MCF 10A (cell line): ENCODE results near the gene BMPR1A. TPM values are rescaled to one million over a fixed set of nuclear protein-coding genes. Genes with fewer than 3 reads are reported as not detected.

Source experiments
- BruUV-seq: library from RNA; stranded (reverse); fragments of 400-500 nt; replicated peaks from 2 replicates; lab custom pipeline; 2021; lab: Mats Ljungman, UMichigan
- CTCF ChIA-PET: fragments of 300-600 bp; sonication (Branson Sonifier 250); formaldehyde crosslinking; extraction: SDS; loops from one replicate; lab custom pipeline; 2021; ENCODE audit warnings: antibody characterized with exemption, inconsistent platforms; lab: Yijun Ruan, JAX
- POLR2A ChIA-PET: fragments of 300-600, 350-650 bp; sonication (Branson Sonifier 250); formaldehyde crosslinking; extraction: SDS; loops from one replicate; lab custom pipeline; 2020; ENCODE audit warnings: antibody characterized with exemption, inconsistent platforms; lab: Yijun Ruan, JAX
- DNase-seq: peaks from one replicate; pipeline ENCODE4 v3.0.0-alpha.2; 2018; ENCODE audit not compliant: unreplicated experiment
- H3K27ac Mint-ChIP-seq: one replicate; pipeline ENCODE4 v1.8.0; 2022; ENCODE audit warnings: mild to moderate bottlenecking, low read depth, mixed read lengths; ENCODE audit not compliant: unreplicated experiment
- H3K27me3 Mint-ChIP-seq: one replicate; pipeline ENCODE4 v1.8.0; 2022; ENCODE audit warnings: mixed read lengths; ENCODE audit not compliant: insufficient read depth, unreplicated experiment
- H3K36me3 Mint-ChIP-seq: one replicate; pipeline ENCODE4 v1.8.0; 2022; ENCODE audit warnings: mild to moderate bottlenecking, moderate library complexity, mixed read lengths; ENCODE audit not compliant: insufficient read depth, unreplicated experiment
- H3K4me1 Mint-ChIP-seq: one replicate; pipeline ENCODE4 v1.8.0; 2022; ENCODE audit warnings: mixed read lengths; ENCODE audit not compliant: insufficient read depth, unreplicated experiment
- H3K4me3 Mint-ChIP-seq: one replicate; pipeline ENCODE4 v1.8.0; 2022; ENCODE audit warnings: mild to moderate bottlenecking, moderate library complexity, mixed read lengths; ENCODE audit not compliant: unreplicated experiment
- H3K9me3 Mint-ChIP-seq: one replicate; pipeline ENCODE4 v1.8.0; 2022; ENCODE audit warnings: mixed read lengths; ENCODE audit not compliant: unreplicated experiment
- intact Hi-C: fragments of 100-400 bp; cut with micrococcal nuclease; formaldehyde crosslinking; loops from 2 replicates; pipeline ENCODE4 v1.14.1; 2022
- total RNA-seq: library from RNA; stranded (reverse); gene quantifications from 2 replicates; pipeline ENCODE4 v1.2.3, GENCODE V29; 2022
- TF ChIP-seq, protein P1 (sequence below): fragments of 200-600 bp; IDR thresholded peaks from one replicate; pipeline ENCODE4 v1.8.0; 2022; ENCODE audit warnings: antibody characterized with exemption, mild to moderate bottlenecking; ENCODE audit not compliant: unreplicated experiment

Gene BMPR1A
- total RNA-seq, 1 experiment from 2014 or later, result 27.3 TPM

DNA sequence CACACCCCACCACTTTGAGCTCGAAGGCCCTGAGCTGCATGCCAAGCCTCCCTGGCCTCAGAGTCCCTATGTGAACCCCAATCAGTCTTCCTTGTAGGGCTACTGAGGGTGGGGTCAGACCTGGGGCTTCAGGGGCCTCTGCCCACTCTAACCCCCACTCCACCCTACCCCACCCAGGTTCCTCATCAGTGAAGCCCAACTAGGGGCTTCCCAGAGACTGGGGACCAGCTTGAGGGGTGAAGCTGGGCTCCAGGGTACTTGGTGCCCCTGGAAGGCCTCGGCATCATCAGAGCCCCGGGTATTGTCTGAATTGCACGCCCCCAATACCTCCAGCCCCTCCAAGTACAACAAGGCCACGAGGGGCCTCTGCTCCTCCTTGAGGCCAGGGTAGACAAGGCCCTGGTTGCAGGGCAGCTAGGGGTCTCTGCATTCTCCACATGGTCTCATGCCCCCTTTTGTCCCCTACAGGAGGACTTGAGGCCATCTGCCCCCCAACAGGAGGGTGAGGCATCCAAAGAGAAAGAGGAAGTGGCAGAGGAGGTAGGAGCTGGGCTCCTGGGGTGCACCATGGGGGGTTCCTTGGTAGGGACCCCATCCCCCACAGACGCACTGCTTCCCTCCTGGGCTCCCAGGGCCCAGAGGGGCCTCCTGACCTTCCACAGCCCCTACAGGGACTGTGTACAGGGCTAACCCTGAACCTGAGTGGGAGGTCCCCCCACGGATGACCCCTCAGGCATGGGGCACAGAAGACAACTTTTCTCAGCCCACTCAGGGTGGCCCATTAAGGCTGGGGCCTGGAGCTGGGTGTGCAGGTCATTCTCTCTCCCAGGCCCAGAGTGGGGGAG, 205.9 kb downstream of the BMPR1A start:
- ChIA-PET CTCF (interaction anchor here (0.6 kb wide), 3 partner anchors 167 to 254 kb away, joined by 3 read pairs; no protein-coding TSS in a partner anchor), POLR2A (no interaction called here)
- H3K36me3 Mint-ChIP-seq, result no peaks in the 10 kb centered on the region
- no TSS peak for BruUV-seq
- H3K27ac Mint-ChIP-seq, result no peak overlapping the region
- no peak for DNase-seq
- intact Hi-C loops, result no loop called here
- H3K4me1 Mint-ChIP-seq, result peaks cover 25% of the 10 kb centered on the region
- no peaks in the 10 kb centered on the region for H3K27me3 Mint-ChIP-seq
- H3K9me3 Mint-ChIP-seq, result no peaks in the 10 kb centered on the region
- H3K4me3 Mint-ChIP-seq, result no peak overlapping the region
- TF ChIP-seq, protein P1, sequence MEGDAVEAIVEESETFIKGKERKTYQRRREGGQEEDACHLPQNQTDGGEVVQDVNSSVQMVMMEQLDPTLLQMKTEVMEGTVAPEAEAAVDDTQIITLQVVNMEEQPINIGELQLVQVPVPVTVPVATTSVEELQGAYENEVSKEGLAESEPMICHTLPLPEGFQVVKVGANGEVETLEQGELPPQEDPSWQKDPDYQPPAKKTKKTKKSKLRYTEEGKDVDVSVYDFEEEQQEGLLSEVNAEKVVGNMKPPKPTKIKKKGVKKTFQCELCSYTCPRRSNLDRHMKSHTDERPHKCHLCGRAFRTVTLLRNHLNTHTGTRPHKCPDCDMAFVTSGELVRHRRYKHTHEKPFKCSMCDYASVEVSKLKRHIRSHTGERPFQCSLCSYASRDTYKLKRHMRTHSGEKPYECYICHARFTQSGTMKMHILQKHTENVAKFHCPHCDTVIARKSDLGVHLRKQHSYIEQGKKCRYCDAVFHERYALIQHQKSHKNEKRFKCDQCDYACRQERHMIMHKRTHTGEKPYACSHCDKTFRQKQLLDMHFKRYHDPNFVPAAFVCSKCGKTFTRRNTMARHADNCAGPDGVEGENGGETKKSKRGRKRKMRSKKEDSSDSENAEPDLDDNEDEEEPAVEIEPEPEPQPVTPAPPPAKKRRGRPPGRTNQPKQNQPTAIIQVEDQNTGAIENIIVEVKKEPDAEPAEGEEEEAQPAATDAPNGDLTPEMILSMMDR, result no peak

DNA sequence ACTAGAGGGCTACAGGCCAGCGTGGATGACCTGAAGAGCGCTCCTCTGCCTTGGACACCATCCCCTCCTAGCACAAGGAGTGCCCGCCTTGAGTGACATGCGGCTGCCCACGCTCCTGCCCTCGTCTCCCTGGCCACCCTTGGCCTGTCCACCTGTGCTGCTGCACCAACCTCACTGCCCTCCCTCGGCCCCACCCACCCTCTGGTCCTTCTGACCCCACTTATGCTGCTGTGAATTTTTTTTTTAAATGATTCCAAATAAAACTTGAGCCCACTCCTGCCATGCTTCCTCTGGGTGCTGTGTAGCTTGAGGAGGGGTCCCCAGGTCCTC, 206.5 kb downstream of the BMPR1A start:
- intact Hi-C loops, result no loop called here
- POLR2A ChIA-PET, result no interaction called here
- Mint-ChIP-seq H3K27me3 (no peaks in the 10 kb centered on the region), H3K27ac (no peak overlapping the region), H3K9me3 (no peaks in the 10 kb centered on the region), H3K36me3 (no peaks in the 10 kb centered on the region), H3K4me1 (peaks cover 29% of the 10 kb centered on the region), H3K4me3 (no peak overlapping the region)
- DNase-seq, result no peak
- TF ChIP-seq, protein P1, result no peak
- BruUV-seq, result no TSS peak
- CTCF ChIA-PET, result interaction anchor here (0.6 kb wide), 2 partner anchors 202 to 254 kb away, joined by 3 read pairs; no protein-coding TSS in a partner anchor

DNA sequence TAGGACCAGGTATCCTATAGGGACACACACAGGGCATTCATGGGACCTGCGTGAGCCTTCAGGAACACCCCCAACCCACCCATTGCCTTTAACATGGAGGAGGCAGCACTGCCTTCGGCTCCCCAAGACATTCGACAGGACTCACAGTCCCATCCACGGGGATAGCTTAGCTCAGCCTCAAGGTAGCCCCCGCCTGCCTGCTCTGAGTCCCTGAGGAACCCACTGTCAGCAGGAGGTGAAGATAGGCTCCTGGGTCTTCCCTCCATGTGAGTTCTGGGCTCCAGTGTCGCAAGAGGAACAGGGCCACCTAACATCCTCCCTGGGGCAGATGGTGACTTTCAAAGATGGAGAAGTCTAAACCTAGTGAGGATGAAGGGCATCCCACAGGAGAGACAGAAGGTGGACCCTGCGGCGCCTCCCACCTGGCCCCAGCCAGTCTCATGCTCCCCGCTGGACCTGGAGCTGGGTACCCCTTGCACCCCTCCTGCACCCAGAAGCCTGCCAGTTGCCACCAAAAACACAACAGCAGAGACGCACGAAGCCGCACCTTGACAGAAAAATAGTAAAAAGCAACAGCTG, 207.0 kb downstream of the BMPR1A start:
- ChIA-PET POLR2A (interaction anchor here (0.5 kb wide), 1 partner anchor 24 kb away, joined by 3 read pairs; no protein-coding TSS in a partner anchor), CTCF (interaction anchor here (5.2 kb wide), 1 partner anchor 23 kb away, joined by 66 read pairs; no protein-coding TSS in a partner anchor)
- peaks cover 28% of the 10 kb centered on the region for H3K4me1 Mint-ChIP-seq
- no peak for DNase-seq
- intact Hi-C loops, result no loop called here
- no peak overlapping the region for H3K4me3 Mint-ChIP-seq
- no peaks in the 10 kb centered on the region for H3K9me3 Mint-ChIP-seq
- H3K27me3 Mint-ChIP-seq, result no peaks in the 10 kb centered on the region
- TF ChIP-seq, protein P1, result no peak
- H3K36me3 Mint-ChIP-seq, result no peaks in the 10 kb centered on the region
- no peak overlapping the region for H3K27ac Mint-ChIP-seq
- no TSS peak for BruUV-seq
